Metanephros (tissue), 2 donors: ENCODE data around the gene RNPEP. TPM values are rescaled to one million over a fixed set of nuclear protein-coding genes. Genes with fewer than 3 reads are reported as not detected.

Experiments
- small RNA-seq: library from RNA; depleted of rRNA; stranded (forward); fragments of <200 nt; gene quantifications from one replicate; pipeline ENCODE3, GENCODE V24; 2014; ENCODE audit warnings: low replicate concordance
- total RNA-seq: library from RNA; depleted of rRNA; stranded (reverse); fragments of >200 nt; gene quantifications from one replicate; pipeline ENCODE4 v1.2.3, GENCODE V29; 2014

RNPEP gene, protein sequence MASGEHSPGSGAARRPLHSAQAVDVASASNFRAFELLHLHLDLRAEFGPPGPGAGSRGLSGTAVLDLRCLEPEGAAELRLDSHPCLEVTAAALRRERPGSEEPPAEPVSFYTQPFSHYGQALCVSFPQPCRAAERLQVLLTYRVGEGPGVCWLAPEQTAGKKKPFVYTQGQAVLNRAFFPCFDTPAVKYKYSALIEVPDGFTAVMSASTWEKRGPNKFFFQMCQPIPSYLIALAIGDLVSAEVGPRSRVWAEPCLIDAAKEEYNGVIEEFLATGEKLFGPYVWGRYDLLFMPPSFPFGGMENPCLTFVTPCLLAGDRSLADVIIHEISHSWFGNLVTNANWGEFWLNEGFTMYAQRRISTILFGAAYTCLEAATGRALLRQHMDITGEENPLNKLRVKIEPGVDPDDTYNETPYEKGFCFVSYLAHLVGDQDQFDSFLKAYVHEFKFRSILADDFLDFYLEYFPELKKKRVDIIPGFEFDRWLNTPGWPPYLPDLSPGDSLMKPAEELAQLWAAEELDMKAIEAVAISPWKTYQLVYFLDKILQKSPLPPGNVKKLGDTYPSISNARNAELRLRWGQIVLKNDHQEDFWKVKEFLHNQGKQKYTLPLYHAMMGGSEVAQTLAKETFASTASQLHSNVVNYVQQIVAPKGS
- total RNA-seq = 42.1 TPM

DNA sequence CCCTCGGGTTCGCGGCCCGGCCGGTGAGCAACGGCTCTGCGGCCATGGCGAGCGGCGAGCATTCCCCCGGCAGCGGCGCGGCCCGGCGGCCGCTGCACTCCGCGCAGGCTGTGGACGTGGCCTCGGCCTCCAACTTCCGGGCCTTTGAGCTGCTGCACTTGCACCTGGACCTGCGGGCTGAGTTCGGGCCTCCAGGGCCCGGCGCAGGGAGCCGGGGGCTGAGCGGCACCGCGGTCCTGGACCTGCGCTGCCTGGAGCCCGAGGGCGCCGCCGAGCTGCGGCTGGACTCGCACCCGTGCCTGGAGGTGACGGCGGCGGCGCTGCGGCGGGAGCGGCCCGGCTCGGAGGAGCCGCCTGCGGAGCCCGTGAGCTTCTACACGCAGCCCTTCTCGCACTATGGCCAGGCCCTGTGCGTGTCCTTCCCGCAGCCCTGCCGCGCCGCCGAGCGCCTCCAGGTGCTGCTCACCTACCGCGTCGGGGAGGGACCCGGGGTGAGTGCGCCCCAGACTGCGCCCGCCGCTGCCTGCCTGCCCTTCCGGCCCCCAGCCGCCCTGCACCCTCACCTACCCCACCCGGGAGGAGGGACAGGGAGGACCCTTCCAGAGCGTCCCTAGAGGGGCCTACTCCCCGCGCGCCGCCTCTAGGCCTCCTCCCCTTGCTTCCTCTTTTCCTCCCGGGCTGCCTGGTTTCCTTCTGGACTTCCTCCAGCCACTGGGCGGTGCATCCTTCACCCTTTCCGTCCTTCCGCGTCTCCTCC is at the start of gene RNPEP:
Gene RNPEP, plus strand, starts transcription at position 26 of the 757 bp plus-strand sequence. Its CDS starts 19 bp downstream, at position 45.

DNA sequence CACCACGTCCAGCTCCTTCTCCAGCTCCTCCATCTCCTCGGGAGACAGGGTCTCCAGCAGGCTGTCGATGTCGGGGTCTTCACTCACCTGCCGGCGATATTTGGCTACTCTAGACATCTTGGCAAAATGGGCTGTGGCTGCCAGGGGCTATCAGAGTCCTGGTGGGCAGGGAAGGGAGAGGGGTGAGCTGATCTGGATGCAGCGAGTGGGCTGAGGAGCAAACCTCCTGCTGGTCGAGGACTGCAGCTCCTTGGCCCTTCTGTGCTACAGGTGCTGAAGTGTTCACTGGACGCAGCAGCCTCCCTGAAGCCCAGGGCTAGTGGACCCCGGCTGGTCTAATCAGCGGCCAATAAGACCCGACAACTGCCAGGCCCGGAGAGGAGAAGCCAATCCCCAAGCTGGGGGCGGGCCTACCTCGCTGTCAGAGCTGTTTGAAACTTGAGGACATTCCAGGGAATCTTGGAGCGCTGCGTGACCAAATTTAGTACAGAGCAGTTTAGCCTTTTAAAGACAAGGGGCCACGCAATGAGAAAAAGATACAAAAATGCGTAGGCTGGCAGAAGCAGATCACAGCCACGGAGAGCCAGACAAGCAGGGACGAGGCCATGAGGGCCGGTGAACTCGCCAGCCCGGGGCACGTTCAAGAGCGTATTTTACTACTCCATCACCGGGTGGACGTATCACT is 36.1 kb upstream of the RNPEP start, which contains the start of gene LMOD1:
Gene LMOD1, minus strand, starts transcription at position 325 of the 685 bp plus-strand sequence. Its CDS starts 208 bp downstream, at position 117.

DNA sequence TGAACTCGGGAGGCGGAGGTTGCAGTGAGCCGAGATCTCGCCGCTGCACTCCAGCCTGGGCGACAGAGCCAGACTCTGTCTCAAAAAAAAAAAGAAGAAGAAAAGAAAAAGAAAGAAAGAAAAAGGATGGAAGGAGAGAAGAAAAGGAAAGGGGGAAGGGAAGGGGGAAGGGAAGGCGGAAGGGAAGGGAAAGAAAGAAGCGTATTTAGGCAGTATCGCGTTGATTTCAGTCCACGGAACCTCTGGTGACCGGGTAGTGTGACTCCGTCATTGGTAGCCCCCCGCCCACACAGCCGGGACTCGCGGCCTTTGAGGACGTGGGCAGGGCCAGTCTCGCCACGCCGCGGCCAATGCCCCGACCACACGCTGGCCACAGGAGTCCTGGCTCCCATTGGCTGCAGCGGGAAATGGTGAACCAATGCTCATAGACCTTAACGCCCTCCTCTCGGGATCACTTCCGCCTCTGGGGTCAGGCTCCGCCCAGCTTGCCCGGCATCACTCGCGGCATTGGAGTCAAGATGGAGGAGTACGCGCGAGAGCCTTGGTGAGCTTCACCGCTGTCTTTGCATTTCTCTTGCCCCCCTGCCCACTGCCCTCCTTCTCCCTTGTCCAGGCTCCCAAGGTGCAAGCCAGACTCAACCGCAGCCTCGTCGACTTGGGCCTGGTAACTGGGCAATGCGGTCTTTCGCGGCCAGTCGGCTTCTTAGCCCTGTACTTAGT is 27.3 kb upstream of the RNPEP start, which contains the start of gene TIMM17A:
Gene TIMM17A, plus strand, starts transcription at position 495 of the 720 bp plus-strand sequence. Its CDS starts 24 bp downstream, at position 519.

DNA sequence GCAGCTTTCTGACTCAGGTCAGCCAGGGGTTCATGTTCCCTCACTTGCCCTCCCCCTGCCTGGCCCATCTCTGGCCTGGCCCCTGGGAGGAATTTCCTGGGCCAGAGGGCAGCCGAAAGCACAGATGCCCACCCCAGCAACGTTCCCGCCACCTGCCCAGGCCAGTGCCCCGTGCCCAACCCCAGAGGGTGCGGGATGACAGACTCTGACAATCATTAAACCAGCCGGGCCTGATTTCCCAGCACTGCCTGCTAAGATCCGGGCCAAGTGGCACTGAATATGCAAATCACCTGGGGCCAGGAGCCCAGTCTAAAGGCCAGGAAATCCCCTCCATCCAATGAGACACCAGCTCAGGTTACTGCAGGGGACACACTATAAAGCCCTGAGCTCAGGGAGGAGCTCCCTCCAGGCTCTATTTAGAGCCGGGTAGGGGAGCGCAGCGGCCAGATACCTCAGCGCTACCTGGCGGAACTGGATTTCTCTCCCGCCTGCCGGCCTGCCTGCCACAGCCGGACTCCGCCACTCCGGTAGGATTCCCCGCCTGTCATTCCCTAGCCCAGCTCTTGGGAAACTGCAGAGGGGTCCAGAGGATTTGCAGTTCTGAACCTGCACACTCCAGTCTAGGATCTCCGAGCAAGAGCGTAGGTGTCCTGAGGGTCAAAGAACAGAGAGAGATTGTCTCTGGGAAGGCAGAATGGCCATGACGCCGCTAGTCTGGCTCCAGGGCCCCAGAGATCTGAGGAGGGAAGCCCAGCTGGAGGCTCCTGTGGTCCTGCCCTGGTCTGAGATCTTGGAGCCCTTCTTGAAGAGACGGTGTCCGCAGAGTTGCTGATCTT is 27.9 kb downstream of the RNPEP start, which contains the start of gene ELF3:
Gene ELF3, plus strand, starts transcription at position 408 of the 836 bp plus-strand sequence. CDS start 550 bp downstream, outside the sequence.

Small RNA genes lying within 50 kb of the gene (small RNA-seq; reads per million reads assigned to genes)
- gene AL691482.1 (not detected), gene AL691482.2 (not detected), gene MIR6740 (not detected), gene RF00156 (not detected)

Other genes with a start within 250 kb of the RNPEP start
- 36.4 TPM for gene IPO9, start 153.5 kb upstream of the RNPEP start, total RNA-seq
- 28.4 TPM for gene SHISA4, start 93.8 kb upstream of the RNPEP start, total RNA-seq
- 12.6 TPM for gene LMOD1, start 36.1 kb upstream of the RNPEP start, total RNA-seq
- gene TIMM17A, start 27.1 kb upstream of the RNPEP start, total RNA-seq = 28.7 TPM
- 106 TPM for gene ELF3, start 27.9 kb downstream of the RNPEP start, total RNA-seq
- gene GPR37L1, start 140.3 kb downstream of the RNPEP start, total RNA-seq = 0.06 TPM
- 19.0 TPM for gene ARL8A, start 162.1 kb downstream of the RNPEP start, total RNA-seq
- 3.0 TPM for gene PTPN7, start 178.0 kb downstream of the RNPEP start, total RNA-seq
- gene LGR6, start 211.2 kb downstream of the RNPEP start, total RNA-seq = 1.6 TPM